ENCODE results near the gene INPP5F. TPM values are rescaled to one million over a fixed set of nuclear protein-coding genes. Genes with fewer than 3 reads are reported as not detected.

Gene INPP5F
- total and polyA plus RNA-seq, 2 experiments from 2014 or later, result 41.4 to 86.0 TPM

GRCh38 chr10:119807960-119808697 lies 82.3 kb downstream of the INPP5F start (continued):
- TF ChIP-seq CTCF (conservative IDR thresholded peaks at IDR 0.05; ENCODE audit: low read depth in 2 of 2) (no peak), EZH2 (IDR thresholded peaks at IDR 0.05; ENCODE audit: low read depth, unreplicated experiment) (no peak)

- Mint-ChIP-seq H3K36me3 (ENCODE audit: low read depth) (peaks cover 15% of the 10 kb centered on the region), H3K4me1 (no peaks in the 10 kb centered on the region), H3K27me3 (ENCODE audit: insufficient read depth, low read depth, poor library complexity) (no peaks in the 10 kb centered on the region), H3K9me3 (no peaks in the 10 kb centered on the region), H3K4me3 (no peak overlapping the region), H3K27ac (no peak overlapping the region)
- H3K27ac ChIP-seq (ENCODE audit: low read depth), result no peak overlapping the region
- TF ChIP-seq ZNF331 (CRISPR knock-in tag; IDR thresholded peaks at IDR 0.05; ENCODE audit: low read depth) (no peak), NANOG (IDR thresholded peaks at IDR 0.05; ENCODE audit: borderline replicate concordance) (no peak), ETS1 (IDR thresholded peaks at IDR 0.05) (no peak), EZH2phosphoT487 (IDR thresholded peaks at IDR 0.05; ENCODE audit: unreplicated experiment) (no peak), JUNB (IDR thresholded peaks at IDR 0.05; ENCODE audit: unreplicated experiment) (no peak)
- H3K4me2 ChIP-seq, result no peak overlapping the region
- H3K4me1 ChIP-seq (ENCODE audit: insufficient read depth), result no peaks in the 10 kb centered on the region
- no peaks in the 10 kb centered on the region for H3K36me3 ChIP-seq (ENCODE audit: insufficient read depth)
- DNase-seq (ENCODE audit: low spot score), result no peak
- no peak overlapping the region for H3K4me3 ChIP-seq
- no peaks in the 10 kb centered on the region for H3K9me2 ChIP-seq (ENCODE audit: insufficient read depth)
- ATAC-seq, result no peak
- H2AFZ ChIP-seq, result no peak overlapping the region
- no peaks in the 10 kb centered on the region for H4K20me1 ChIP-seq (replicated peaks; ENCODE audit: insufficient read depth)
- no peaks in the 10 kb centered on the region for H3K79me2 ChIP-seq (replicated peaks; ENCODE audit: insufficient read depth)
- H3K27me3 ChIP-seq (ENCODE audit: insufficient read depth), result no peaks in the 10 kb centered on the region
- no peaks in the 10 kb centered on the region for H3F3A ChIP-seq (replicated peaks; ENCODE audit: low read depth)
Measured at GRCh38 chr10:119811122-119811521, 85.3 kb downstream of the INPP5F start.

GRCh38 chr10:119812684-119813083 lies 86.8 kb downstream of the INPP5F start:
- Histone ChIP-seq H3K79me2 (replicated peaks; ENCODE audit: insufficient read depth) (no peaks in the 10 kb centered on the region), H3K27ac (ENCODE audit: low read depth) (no peak overlapping the region), H3K27me3 (ENCODE audit: insufficient read depth) (no peaks in the 10 kb centered on the region), H3F3A (replicated peaks; ENCODE audit: low read depth) (no peaks in the 10 kb centered on the region), H2AFZ (no peak overlapping the region), H3K4me1 (ENCODE audit: insufficient read depth) (peaks cover 7% of the 10 kb centered on the region), H3K36me3 (ENCODE audit: insufficient read depth) (no peaks in the 10 kb centered on the region), H3K4me3 (no peak overlapping the region), H3K9me2 (ENCODE audit: insufficient read depth) (no peaks in the 10 kb centered on the region), H4K20me1 (replicated peaks; ENCODE audit: insufficient read depth) (no peaks in the 10 kb centered on the region), H3K4me2 (no peak overlapping the region)
- DNase-seq (ENCODE audit: low spot score), result no peak
- no peak for ATAC-seq
- Mint-ChIP-seq H3K4me1 (peaks cover 3% of the 10 kb centered on the region; the same call in 1 of the 3 replicates), H3K27ac (no peak overlapping the region), H3K9me3 (no peaks in the 10 kb centered on the region; the same call in 2 of the 3 replicates), H3K27me3 (ENCODE audit: insufficient read depth, low read depth, poor library complexity) (no peaks in the 10 kb centered on the region), H3K4me3 (no peak overlapping the region), H3K36me3 (ENCODE audit: low read depth) (peaks cover 21% of the 10 kb centered on the region)
- no peak for TF ChIP-seq CTCF (conservative IDR thresholded peaks at IDR 0.05; ENCODE audit: low read depth in 2 of 2)
